ENCODE data around the gene WDR74. TPM values are rescaled to one million over a fixed set of nuclear protein-coding genes. Genes with fewer than 3 reads are reported as not detected.

WDR74 gene
- total and polyA plus RNA-seq, 9 of the 15 experiments (the other 6 are each of a cell fraction or from before 2014, with no cell fraction given) = 32.7 to 210 (median 114) TPM

GRCh38 chr11:62888406-62888805 is 49.0 kb upstream of the WDR74 start (continued):
- TF ChIP-seq, protein P1, sequence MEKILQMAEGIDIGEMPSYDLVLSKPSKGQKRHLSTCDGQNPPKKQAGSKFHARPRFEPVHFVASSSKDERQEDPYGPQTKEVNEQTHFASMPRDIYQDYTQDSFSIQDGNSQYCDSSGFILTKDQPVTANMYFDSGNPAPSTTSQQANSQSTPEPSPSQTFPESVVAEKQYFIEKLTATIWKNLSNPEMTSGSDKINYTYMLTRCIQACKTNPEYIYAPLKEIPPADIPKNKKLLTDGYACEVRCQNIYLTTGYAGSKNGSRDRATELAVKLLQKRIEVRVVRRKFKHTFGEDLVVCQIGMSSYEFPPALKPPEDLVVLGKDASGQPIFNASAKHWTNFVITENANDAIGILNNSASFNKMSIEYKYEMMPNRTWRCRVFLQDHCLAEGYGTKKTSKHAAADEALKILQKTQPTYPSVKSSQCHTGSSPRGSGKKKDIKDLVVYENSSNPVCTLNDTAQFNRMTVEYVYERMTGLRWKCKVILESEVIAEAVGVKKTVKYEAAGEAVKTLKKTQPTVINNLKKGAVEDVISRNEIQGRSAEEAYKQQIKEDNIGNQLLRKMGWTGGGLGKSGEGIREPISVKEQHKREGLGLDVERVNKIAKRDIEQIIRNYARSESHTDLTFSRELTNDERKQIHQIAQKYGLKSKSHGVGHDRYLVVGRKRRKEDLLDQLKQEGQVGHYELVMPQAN (IDR thresholded peaks at IDR 0.05; ENCODE audit: borderline replicate concordance) = no peak
- TF ChIP-seq JUND (IDR thresholded peaks at IDR 0.05; ENCODE audit: borderline replicate concordance, low read depth, low read length) (no peak), JUND (tag; IDR thresholded peaks at IDR 0.05; ENCODE audit: borderline replicate concordance, low read depth, low read length) (no peak), HDAC2 (IDR thresholded peaks at IDR 0.05) (no peak), ZNF354B (CRISPR knock-in tag; IDR thresholded peaks at IDR 0.05) (no peak), SIN3B (IDR thresholded peaks at IDR 0.05; ENCODE audit: low read depth) (no peak), MCM7 (IDR thresholded peaks at IDR 0.05) (no peak), ZFX (CRISPR knock-in tag; IDR thresholded peaks at IDR 0.05) (peak; percentile 43), MCM3 (IDR thresholded peaks at IDR 0.05) (no peak), TARDBP (IDR thresholded peaks at IDR 0.05) (no peak), PTRF (tag; IDR thresholded peaks at IDR 0.05) (no peak), ZFP36 (IDR thresholded peaks at IDR 0.05; ENCODE audit: low read depth, low read length, partially characterized antibody) (no peak), ATF7 (IDR thresholded peaks at IDR 0.05) (no peak), MECOM (CRISPR knock-in tag; IDR thresholded peaks at IDR 0.05) (no peak), RFX5 (IDR thresholded peaks at IDR 0.05; ENCODE audit: low read depth, low read length) (no peak), ZNF224 (CRISPR knock-in tag; IDR thresholded peaks at IDR 0.05) (no peak)
- TF ChIP-seq, protein P2, sequence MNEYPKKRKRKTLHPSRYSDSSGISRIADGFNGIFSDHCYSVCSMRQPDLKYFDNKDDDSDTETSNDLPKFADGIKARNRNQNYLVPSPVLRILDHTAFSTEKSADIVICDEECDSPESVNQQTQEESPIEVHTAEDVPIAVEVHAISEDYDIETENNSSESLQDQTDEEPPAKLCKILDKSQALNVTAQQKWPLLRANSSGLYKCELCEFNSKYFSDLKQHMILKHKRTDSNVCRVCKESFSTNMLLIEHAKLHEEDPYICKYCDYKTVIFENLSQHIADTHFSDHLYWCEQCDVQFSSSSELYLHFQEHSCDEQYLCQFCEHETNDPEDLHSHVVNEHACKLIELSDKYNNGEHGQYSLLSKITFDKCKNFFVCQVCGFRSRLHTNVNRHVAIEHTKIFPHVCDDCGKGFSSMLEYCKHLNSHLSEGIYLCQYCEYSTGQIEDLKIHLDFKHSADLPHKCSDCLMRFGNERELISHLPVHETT (CRISPR knock-in tag; conservative IDR thresholded peaks at IDR 0.05 in 1 of 2, IDR thresholded peaks at IDR 0.05 in 1 of 2) = no peak

All from K562 (cell line).